Lung microvascular endothelial cell (primary cell): Measurements from ENCODE around the gene PPM1G. TPM values are rescaled to one million over a fixed set of nuclear protein-coding genes. Genes with fewer than 3 reads are reported as not detected.
"Not testable (repeated sequence)": the region's sequence is repeated elsewhere in the genome, so short reads cannot be mapped to it uniquely, and the experiment has no call there.

ENCODE experiments used
- DNase-seq, 2 donors: peaks; one replicate each; pipeline versions ENCODE4 v3.0.0 to v3.0.0-alpha.2; 2010; ENCODE audit warnings: low read depth in 2 of 2
- total RNA-seq: library from RNA; depleted of rRNA; stranded (reverse); fragments of >200 nt; gene quantifications from 2 replicates; pipeline ENCODE4 v1.2.1, GENCODE V29; 2014

The PPM1G gene
- total RNA-seq: 74.8 and 78.8 TPM in 2 replicates

- peak; percentile 95 to 96 for DNase-seq
Measured at GRCh38 chr2:27409321-27410073, at the start of gene PPM1G. Gene PPM1G (minus strand): TSS chr2:27409591. CDS start chr2:27409422, 169 bp downstream.

GRCh38 chr2:27453968-27454367, 44.6 kb upstream of the PPM1G start:
- DNase-seq: no peak

GRCh38 chr2:27451095-27451494, 41.7 kb upstream of the PPM1G start:
- no peak for DNase-seq

GRCh38 chr2:27448381-27448780, 39.0 kb upstream of the PPM1G start:
- no peak for DNase-seq

GRCh38 chr2:27446057-27446456, 36.7 kb upstream of the PPM1G start:
- no peak for DNase-seq

- DNase-seq: no peak
Measured at GRCh38 chr2:27445615-27446014, 36.2 kb upstream of the PPM1G start.

- no peak for DNase-seq
Measured at GRCh38 chr2:27445155-27445554, 35.8 kb upstream of the PPM1G start.

- DNase-seq: no peak
Measured at GRCh38 chr2:27442920-27443282, 33.5 kb upstream of the PPM1G start.

GRCh38 chr2:27441958-27442919, 32.8 kb upstream of the PPM1G start, which contains the start of gene KRTCAP3:
Gene KRTCAP3 (plus strand): TSS chr2:27442381. CDS start chr2:27442413, 32 bp downstream.
- no peak for DNase-seq

GRCh38 chr2:27441226-27441926, 32.0 kb upstream of the PPM1G start:
- DNase-seq: no peak

- no peak for DNase-seq
Measured at GRCh38 chr2:27435628-27436027, 26.2 kb upstream of the PPM1G start.

- DNase-seq: peak; percentile 75 to 90
Measured at GRCh38 chr2:27431395-27431794, 22.0 kb upstream of the PPM1G start.

- DNase-seq: peak; percentile 90 to 91
Measured at GRCh38 chr2:27428978-27429541, 19.7 kb upstream of the PPM1G start.

- peak; percentile 92 for DNase-seq
Measured at GRCh38 chr2:27428213-27428977, 19.0 kb upstream of the PPM1G start, which contains the start of gene NRBP1. Gene NRBP1 (plus strand): TSS chr2:27428631. CDS start chr2:27433274, 4,643 bp downstream.

GRCh38 chr2:27427863-27428212, 18.4 kb upstream of the PPM1G start:
- no peak for DNase-seq

- DNase-seq: not testable (repeated sequence)
Measured at GRCh38 chr2:27425039-27425438, 15.6 kb upstream of the PPM1G start.

- DNase-seq: no peak
Measured at GRCh38 chr2:27422958-27423357, 13.6 kb upstream of the PPM1G start.

GRCh38 chr2:27421660-27422250, 12.4 kb upstream of the PPM1G start:
- DNase-seq: no peak

- DNase-seq: no peak
Measured at GRCh38 chr2:27420996-27421395, 11.6 kb upstream of the PPM1G start.

- no peak for DNase-seq
Measured at GRCh38 chr2:27416151-27416550, 6.8 kb upstream of the PPM1G start.
